ENCODE results near the gene RASGRP3. TPM values are rescaled to one million over a fixed set of nuclear protein-coding genes. Genes with fewer than 3 reads are reported as not detected.

Gene RASGRP3
- total and polyA plus RNA-seq, 11 donors, result 17.7 to 73.3 (median 61.4) TPM

DNA sequence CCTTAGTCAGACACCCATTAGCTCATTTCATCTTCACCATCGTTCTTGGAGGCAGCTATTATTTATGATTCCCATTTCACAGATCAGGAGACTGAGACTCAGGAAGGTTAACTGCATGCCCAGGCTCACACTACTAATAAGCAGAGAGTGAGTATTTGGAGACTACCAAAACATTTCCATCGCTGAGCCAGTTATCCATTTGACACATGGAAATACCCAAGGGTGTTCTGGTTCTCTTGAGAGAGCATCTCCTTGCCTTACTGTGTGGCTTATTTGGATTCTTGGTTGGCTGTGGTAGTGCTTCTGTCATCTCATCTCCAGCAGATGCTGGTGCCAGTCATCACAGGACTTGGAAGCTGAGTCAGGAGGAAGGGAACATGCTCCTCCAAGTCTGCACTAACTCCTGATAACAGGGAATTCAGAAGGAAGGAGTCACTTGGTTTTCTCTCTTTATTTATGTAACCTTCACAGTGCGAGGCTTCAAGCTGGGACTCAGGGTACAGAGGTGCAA, 55.2 kb downstream of the RASGRP3 start:
- peak in 1 of 4 donors; percentile 10 for ATAC-seq
- WGBS, 4 donors, result 55 to 73% (median 70%) methylated on average over 3 of the region's 3 CpGs

DNA sequence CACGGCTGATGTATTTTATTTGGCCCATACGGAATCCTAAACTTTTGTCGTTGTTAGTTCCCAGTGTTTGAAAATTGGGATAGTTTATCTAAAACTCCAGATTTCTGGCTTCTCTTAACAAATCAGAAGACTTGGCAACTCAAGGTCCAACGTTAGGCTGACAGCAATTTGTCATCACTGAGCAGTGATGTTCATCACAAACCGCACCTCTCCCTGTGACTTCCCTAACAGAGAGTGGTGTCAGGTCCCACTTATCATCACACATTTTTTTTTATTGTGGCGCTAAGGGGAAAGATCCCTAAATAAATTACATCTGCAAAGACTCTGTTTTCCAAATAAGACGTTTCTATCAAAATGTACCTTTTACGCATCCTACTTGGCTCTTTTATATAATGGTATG, 55.7 kb downstream of the RASGRP3 start:
- DNase-seq (no peak), ATAC-seq (no peak)
- TF ChIP-seq, protein P1, sequence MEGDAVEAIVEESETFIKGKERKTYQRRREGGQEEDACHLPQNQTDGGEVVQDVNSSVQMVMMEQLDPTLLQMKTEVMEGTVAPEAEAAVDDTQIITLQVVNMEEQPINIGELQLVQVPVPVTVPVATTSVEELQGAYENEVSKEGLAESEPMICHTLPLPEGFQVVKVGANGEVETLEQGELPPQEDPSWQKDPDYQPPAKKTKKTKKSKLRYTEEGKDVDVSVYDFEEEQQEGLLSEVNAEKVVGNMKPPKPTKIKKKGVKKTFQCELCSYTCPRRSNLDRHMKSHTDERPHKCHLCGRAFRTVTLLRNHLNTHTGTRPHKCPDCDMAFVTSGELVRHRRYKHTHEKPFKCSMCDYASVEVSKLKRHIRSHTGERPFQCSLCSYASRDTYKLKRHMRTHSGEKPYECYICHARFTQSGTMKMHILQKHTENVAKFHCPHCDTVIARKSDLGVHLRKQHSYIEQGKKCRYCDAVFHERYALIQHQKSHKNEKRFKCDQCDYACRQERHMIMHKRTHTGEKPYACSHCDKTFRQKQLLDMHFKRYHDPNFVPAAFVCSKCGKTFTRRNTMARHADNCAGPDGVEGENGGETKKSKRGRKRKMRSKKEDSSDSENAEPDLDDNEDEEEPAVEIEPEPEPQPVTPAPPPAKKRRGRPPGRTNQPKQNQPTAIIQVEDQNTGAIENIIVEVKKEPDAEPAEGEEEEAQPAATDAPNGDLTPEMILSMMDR (IDR thresholded peaks at IDR 0.05), result no peak
- TF ChIP-seq POLR2A (IDR thresholded peaks at IDR 0.05), result no peak
- H3K27me3 ChIP-seq, result no peaks in the 10 kb centered on the region
- peaks cover 0 to 9% (median 0%) of the 10 kb centered on the region in 12 donors for H3K9me3 ChIP-seq
- peaks cover 0 to 77% (median 31%) of the 10 kb centered on the region in 9 donors for H3K36me3 ChIP-seq
- H3K4me1 ChIP-seq, result peaks cover 0 to 35% (median 17%) of the 10 kb centered on the region in 12 donors
- WGBS, 4 donors, result 34 to 43% (median 38%) methylated on average over 8 of the region's 8 CpGs
- H3K4me3 ChIP-seq, result no peak overlapping the region
- intact Hi-C loops (cut with DNase I), result loop anchor here in 3 of 10 donors (5.0 to 10.0 kb wide), 2 partner anchors 55 to 57 kb away; partner anchors contain the start of gene RASGRP3 (in 3 of the 3)
- peak overlapping the region in 6 of 12 donors; percentile 9 to 75 (median 35) for H3K27ac ChIP-seq

More for the DNA sequence above, 55.2 kb downstream of the RASGRP3 start:
- H3K27me3 ChIP-seq, result no peaks in the 10 kb centered on the region
- intact Hi-C loops (cut with DNase I), result loop anchor here in 3 of 10 donors (5.0 to 10.0 kb wide), 2 partner anchors 54 to 57 kb away; partner anchors contain the start of gene RASGRP3 (in 3 of the 3)
- peaks cover 0 to 77% (median 32%) of the 10 kb centered on the region in 9 donors for H3K36me3 ChIP-seq
- peak overlapping the region in 5 of 12 donors; percentile 20 to 75 (median 49) for H3K27ac ChIP-seq
- peaks cover 0 to 35% (median 18%) of the 10 kb centered on the region in 12 donors for H3K4me1 ChIP-seq
- TF ChIP-seq POLR2A (IDR thresholded peaks at IDR 0.05), result no peak
- TF ChIP-seq, protein P1 (IDR thresholded peaks at IDR 0.05), result no peak
- no peak overlapping the region for H3K4me3 ChIP-seq
- no peak for DNase-seq
- H3K9me3 ChIP-seq, result peaks cover 0 to 4% (median 0%) of the 10 kb centered on the region in 12 donors

GRCh38 chr2:33532966-33533365, 56.5 kb downstream of the RASGRP3 start:
- ATAC-seq (peak; percentile 38 to 64 (median 42)), DNase-seq (no peak)
- no peak for TF ChIP-seq POLR2A (IDR thresholded peaks at IDR 0.05)
- TF ChIP-seq, protein P1 (IDR thresholded peaks at IDR 0.05), result no peak
- Histone ChIP-seq H3K36me3 (peaks cover 0 to 76% (median 23%) of the 10 kb centered on the region in 9 donors), H3K27me3 (no peaks in the 10 kb centered on the region), H3K4me3 (no peak overlapping the region), H3K9me3 (peaks cover 0 to 13% (median 0%) of the 10 kb centered on the region in 12 donors), H3K4me1 (peaks cover 0 to 35% (median 17%) of the 10 kb centered on the region in 12 donors), H3K27ac (peak overlapping the region in 9 of 12 donors; percentile 7 to 75 (median 25))
- intact Hi-C loops (cut with DNase I), result loop anchor here in 3 of 10 donors (5.0 to 10.0 kb wide), 2 partner anchors 56 to 58 kb away; partner anchors contain the start of gene RASGRP3 (in 3 of the 3)
- 49 to 66% (median 59%) methylated on average over 2 of the region's 2 CpGs for WGBS, 4 donors

- no peaks in the 10 kb centered on the region for H3K27me3 ChIP-seq
- 28 to 41% (median 33%) methylated on average over 3 of the region's 3 CpGs for WGBS, 4 donors
- H3K36me3 ChIP-seq, result peaks cover 0 to 70% (median 14%) of the 10 kb centered on the region in 9 donors
- peaks cover 0 to 35% (median 13%) of the 10 kb centered on the region in 12 donors for H3K4me1 ChIP-seq
- peaks cover 0 to 13% (median 0%) of the 10 kb centered on the region in 12 donors for H3K9me3 ChIP-seq
- ATAC-seq (peak; percentile 92 to 93 (median 93)), DNase-seq (peak in 4 of 5 donors; percentile 56 to 81 (median 72))
- H3K4me3 ChIP-seq, result no peak overlapping the region
- TF ChIP-seq POLR2A (IDR thresholded peaks at IDR 0.05), result no peak
- TF ChIP-seq, protein P1 (IDR thresholded peaks at IDR 0.05), result no peak
- H3K27ac ChIP-seq, result peak overlapping the region; percentile 18 to 81 (median 69)
- intact Hi-C loops (cut with DNase I), result loop anchor here in 5 of 10 donors (2.0 to 10.0 kb wide), 3 partner anchors 58 to 61 kb away; partner anchors contain the start of gene RASGRP3 (in 5 of the 5)
Observed at GRCh38 chr2:33535421-33535820, 59.0 kb downstream of the RASGRP3 start.
